GM18861 (cell line): Measurements from ENCODE around the gene INPP5D.
A peak's percentile ranks its signal among the peaks of the same experiment; 100 is the strongest.
"Not testable (repeated sequence)": the region's sequence is repeated elsewhere in the genome, so short reads cannot be mapped to it uniquely, and the experiment has no call there.

Experiments used
- ATAC-seq: cut with Tn5 transposase; IDR thresholded peaks from one replicate; pipeline ENCODE4 v1.9.1; 2021; ENCODE audit not compliant: unreplicated experiment

INPP5D gene

GRCh38 chr2:233092432-233093165 is 32.5 kb downstream of the INPP5D start:
- ATAC-seq, result no peak

DNA sequence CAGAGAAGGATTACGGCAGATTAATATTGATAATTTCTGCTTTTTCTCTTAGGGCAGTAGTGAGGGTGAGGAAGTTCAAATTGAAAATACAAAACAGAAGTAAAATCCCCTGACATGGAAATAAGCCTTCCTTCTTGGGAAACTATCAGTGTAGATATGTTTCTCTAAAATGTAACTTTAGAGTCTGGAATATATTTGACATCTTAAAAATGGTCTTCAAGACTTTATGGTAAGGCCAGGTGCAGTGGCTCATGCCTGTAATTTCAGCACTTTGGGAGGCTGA is 33.0 kb downstream of the INPP5D start:
- ATAC-seq, result no peak

DNA sequence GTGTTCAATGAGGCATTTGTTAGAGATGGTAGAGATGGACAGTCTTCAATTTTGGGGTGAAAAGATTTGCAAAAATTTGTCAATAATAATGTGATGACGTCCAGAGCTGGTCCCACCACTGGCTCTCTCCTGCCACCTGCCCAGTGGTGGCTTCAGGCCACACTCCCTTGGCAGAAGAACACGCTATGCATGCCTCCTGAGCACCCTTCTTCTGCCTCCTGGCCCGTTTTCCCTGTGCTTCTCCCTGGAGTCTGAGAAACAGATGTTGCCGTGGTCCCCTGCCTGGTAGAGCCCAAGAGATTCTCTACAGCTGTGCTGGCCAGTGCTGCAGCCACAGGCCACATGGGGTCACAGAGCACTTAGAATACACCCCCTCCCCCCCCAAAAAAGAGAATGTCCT is 33.6 kb downstream of the INPP5D start:
- no peak for ATAC-seq

GRCh38 chr2:233094614-233095013 is 34.5 kb downstream of the INPP5D start:
- ATAC-seq, result no peak

DNA sequence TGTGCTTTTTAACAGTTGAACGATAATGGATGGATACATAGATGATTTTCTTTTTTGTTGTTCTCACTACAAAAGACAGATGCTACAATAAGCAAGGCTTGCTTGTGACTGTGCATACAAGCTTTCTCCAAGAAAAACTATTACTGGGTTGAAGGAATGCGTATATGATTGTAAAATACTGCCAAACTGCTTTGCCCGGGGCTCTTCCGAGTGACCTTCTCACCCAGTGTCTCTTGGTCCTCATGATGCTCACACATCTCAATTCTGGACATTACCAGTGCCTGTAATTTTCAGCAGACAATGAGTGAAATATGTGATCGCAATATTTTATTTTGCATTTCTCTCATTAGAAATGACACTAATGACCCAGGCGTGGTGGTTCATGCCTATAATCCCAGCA is 35.9 kb downstream of the INPP5D start:
- ATAC-seq, result no peak

DNA sequence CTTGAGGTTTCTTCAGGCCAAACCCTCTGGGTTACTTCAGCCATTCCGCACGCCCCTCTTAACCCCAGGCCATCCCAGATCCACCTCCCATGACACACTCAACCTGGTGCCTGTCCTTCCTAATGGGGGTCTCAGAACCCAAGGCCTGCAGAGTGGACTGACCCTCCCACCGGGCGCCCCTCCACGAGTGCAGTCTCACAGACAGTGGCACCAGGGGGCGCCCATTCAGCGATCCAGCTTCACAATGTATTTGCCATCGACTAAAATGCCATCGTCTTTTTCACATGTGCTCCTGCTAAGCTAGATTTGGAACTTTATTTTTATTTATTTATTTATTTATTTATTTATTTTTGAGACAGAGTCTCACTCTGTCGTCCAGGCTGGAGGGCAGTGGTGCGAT is 38.5 kb downstream of the INPP5D start:
- no peak for ATAC-seq

DNA sequence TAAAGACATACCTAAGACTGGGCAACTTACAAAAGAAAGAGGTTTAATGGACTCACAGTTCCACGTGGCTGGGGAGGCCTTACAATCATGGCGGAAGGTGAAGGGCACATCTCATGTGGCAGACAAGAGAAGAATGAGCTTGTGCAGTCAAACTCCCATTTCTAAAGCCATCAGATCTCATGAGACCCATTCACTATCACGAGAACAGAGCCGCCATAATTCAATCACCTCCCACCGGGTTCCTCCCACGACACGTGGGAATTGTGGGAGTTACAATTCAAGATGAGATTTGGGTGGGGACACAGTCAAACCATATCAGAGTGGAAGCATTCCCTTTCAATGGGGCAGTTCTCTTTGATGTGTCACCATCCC is 39.7 kb downstream of the INPP5D start:
- not testable (repeated sequence) for ATAC-seq

GRCh38 chr2:233100192-233100998 is 40.3 kb downstream of the INPP5D start:
- peak; percentile 77 for ATAC-seq

DNA sequence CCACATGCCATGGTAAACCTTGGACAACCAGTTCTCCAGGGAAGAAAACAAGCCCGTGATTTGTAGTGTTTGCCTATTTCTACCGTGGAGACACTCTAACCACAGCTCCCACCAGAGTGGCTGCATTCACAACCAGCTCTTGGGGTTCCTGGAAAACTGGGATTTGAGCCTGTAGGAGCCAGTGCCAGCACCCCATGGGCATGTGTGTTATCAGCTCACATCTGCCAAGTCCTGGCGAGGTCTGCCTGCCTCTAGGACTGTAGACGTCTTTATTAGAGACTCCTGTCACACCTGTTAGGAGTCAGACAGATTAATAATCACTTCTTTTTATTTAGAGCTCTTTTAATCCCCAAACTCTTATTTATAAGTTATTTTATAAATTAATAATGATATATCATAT is 41.0 kb downstream of the INPP5D start:
- ATAC-seq, result no peak

DNA sequence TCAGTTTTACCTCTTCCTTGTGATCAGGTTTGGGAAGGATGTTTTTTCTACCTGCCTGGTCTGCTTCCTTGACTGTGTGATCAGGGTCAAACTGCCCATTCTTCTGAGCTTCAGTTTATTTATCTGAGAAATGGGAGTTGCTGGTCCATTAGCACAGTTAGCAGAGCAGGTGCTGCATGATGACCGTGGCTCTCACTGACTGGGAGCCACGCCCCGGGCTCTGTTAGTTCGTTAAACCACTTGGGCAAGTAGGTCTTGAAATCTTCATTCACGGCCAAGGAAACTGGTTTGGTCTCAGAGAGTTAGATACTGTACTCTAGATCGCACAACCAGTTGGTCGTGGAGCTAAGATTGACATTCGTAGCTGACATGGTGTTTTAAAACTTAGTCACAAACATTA is 41.7 kb downstream of the INPP5D start:
- no peak for ATAC-seq

DNA sequence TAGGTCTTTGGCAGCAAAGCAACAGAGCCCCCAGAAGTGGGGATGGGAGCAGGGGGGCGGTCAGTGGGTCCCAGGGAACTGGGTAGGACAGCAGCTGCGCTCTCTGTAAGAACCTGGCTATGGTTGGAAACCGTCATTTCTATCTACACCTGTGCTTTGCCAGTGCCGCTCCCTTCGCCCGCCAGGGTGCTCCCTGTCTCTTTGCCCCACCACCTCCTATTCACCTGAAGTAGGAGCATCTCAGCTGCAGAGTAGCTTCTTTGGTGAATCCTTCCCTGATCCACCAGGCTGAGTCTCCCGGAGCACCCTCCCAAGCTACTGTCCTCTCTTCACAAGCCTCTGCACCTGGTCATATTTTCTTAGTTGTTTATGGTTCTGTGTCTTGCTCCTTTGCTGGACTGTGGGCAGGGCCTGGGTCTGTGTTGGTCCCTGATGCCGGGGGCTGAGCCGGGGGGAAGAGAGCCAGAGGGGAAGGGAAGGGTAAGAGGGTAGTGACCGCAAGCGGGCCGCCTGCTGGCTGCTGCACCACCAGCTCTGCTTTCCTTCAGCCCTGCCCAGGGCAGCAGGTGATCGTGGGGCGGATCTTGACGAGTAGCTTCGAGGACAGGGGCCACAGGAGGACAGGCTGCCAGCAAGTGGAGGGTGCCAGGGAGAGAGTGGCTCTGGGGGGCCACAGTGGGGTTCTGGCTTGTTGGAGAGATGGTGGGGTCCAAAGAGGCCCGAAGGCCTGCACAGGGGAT is 45.2 kb downstream of the INPP5D start:
- no peak for ATAC-seq

- ATAC-seq, result no peak
Observed at GRCh38 chr2:233105930-233106329, 45.8 kb downstream of the INPP5D start.

- ATAC-seq, result no peak
Observed at GRCh38 chr2:233107011-233107410, 46.9 kb downstream of the INPP5D start.

DNA sequence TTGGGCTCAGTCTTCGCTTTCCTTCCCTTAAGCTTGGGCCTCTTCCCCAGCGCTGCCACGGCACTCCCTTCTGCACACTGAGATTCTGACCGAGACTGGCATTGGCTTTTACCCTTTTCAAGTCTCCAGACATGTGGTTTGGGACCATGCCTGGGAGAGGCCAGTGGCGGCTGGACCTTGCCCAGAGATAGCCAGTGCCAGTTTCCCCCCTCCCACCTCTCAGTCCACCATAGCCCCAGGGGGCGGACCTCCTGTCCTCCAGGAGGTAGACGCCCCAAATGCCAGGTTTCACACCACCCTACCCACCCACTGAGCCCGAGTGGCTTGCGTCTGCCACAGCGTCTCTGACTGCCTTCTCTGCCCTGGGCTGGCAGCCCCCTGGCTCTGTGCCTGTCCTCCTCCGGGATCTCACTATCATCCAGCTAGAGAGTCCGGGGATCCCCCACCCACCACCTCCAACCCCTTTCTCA is 47.7 kb downstream of the INPP5D start:
- ATAC-seq, result no peak

- no peak for ATAC-seq
Observed at GRCh38 chr2:233108611-233109490, 48.7 kb downstream of the INPP5D start.

DNA sequence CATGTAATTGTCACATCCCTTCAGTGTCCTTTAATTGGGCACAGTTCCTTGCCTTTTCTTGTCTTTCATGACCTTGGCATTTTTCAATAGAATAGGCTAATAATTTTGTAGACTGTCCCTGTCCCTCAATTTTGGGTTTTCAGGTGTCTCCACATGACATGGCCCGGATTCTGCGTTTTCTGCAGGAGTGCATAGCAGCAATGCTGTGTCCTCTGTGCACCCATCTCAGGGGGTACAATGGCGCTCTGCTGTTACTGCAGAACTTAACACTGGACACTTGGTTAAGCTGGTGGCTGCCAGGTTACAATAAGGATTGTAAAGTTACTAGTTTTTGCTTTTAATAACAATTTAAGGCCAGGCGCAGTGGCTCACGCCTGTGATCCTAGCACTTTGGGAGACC is 51.3 kb downstream of the INPP5D start:
- no peak for ATAC-seq

DNA sequence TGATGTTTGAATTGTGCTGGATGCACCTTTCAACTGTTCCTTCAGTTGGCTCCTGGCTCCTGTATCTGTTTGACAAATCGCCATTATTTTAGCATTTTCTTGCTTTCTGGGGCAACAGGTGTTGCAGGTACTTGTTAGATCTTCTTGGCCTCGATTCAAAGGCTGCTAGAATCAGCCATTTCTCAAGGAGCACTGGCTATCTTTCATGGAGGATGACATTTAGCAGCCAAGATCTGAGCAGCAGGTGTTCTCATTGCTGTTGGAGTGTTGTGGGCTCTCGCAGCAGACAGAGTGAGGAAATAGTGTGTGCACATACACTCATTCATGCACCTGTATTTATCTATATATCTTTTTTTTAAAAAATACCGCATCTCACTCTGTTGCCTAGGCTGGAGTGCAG is 52.2 kb downstream of the INPP5D start:
- ATAC-seq, result no peak

- ATAC-seq, result no peak
Observed at GRCh38 chr2:233112776-233113452, 52.8 kb downstream of the INPP5D start.

DNA sequence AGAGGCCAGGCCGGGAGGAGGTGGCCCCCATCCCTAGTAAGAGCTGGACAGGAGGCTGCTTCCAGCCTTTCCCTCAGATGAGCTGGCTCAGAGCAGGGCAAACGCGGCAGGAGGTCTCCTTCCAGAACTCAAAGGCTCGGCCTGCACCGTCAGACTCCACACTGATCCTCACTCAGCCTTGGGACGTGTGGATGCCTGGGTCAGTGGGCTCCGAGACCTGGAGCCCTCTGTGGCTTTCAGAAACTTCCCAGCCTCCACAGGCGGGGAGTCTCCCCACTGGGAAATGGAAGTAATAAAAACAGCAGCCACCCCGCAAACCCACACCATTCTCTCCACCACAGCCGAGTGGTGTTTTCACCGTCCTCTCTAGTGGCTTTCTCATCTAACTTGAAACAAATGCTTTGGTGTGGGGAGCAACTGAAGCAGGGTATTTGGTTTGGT is 54.3 kb downstream of the INPP5D start:
- ATAC-seq, result no peak

DNA sequence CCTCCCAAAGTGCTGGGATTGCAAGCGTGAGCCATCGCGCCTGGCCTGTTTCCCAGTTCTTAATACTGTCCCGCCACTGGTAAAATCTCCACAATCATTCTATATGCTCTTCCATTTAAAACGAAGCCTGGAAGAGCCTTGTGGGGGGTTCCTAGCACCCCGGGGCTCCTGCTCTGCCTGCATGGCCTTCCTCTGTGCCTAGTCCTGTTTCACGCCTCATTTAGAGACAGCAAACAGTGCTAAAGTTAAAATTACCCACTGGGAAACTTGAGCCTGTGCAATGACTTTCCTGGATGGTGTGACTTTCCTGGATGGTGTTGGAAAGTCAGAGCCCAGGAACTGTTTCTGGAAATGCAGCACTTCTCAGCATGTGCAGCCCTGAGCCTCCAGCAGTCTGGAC is 55.0 kb downstream of the INPP5D start:
- ATAC-seq, result no peak
